Karpas-422 (cell line): Measurements from ENCODE around the gene LRRC15. TPM values are rescaled to one million over a fixed set of nuclear protein-coding genes. Genes with fewer than 3 reads are reported as not detected.

Source experiments
- DNase-seq: peaks from one replicate; pipeline ENCODE4 v3.0.0-alpha.2; 2015
- H2AFZ ChIP-seq: fragments of 200-600 bp; sonication (generic); 2 replicates; pipeline ENCODE4 v1.6.1; 2014; ENCODE audit warnings: antibody characterized with exemption, low read length, mixed read lengths
- H3K27ac ChIP-seq: fragments of 200-600 bp; sonication (generic); 2 replicates; pipeline ENCODE4 v1.5.1; 2014; ENCODE audit warnings: mild to moderate bottlenecking, low read length, moderate library complexity
- H3K27me3 ChIP-seq: fragments of 200-600 bp; sonication (generic); 2 replicates; pipeline ENCODE4 v1.6.1; 2014; ENCODE audit warnings: low read length, mixed read lengths
- H3K36me3 ChIP-seq: fragments of 200-600 bp; sonication (generic); 2 replicates; pipeline ENCODE4 v1.6.1; 2014; ENCODE audit warnings: low read length, mixed read lengths; ENCODE audit not compliant: insufficient read depth
- H3K4me1 ChIP-seq: fragments of 200-600 bp; sonication (generic); 2 replicates; pipeline ENCODE4 v1.6.1; 2014; ENCODE audit warnings: mild to moderate bottlenecking, low read length, mixed read lengths
- H3K4me2 ChIP-seq: fragments of 200-600 bp; sonication (generic); 2 replicates; pipeline ENCODE4 v1.6.1; 2014; ENCODE audit warnings: low read length, low read depth, mild to moderate bottlenecking; ENCODE audit not compliant: poor library complexity, severe bottlenecking
- H3K4me3 ChIP-seq: fragments of 200-600 bp; sonication (generic); 2 replicates; pipeline ENCODE4 v1.5.1; 2014; ENCODE audit warnings: mild to moderate bottlenecking, antibody characterized with exemption, low read length, mixed read lengths
- H3K79me2 ChIP-seq: fragments of 200-600 bp; sonication (generic); 2 replicates; pipeline ENCODE4 v1.6.1; 2014; ENCODE audit warnings: mild to moderate bottlenecking, low read length, mixed read lengths
- H3K9ac ChIP-seq: fragments of 200-600 bp; sonication (generic); 2 replicates; pipeline ENCODE4 v1.6.0; 2014; ENCODE audit warnings: low read length
- H3K9me2 ChIP-seq: fragments of 200-600 bp; sonication (generic), shearing (Covaris generic); replicated peaks from 2 replicates; pipeline ENCODE4 v1.6.0; 2014; ENCODE audit warnings: mild to moderate bottlenecking, low read length, moderate library complexity; ENCODE audit not compliant: insufficient read depth
- H3K9me3 ChIP-seq: fragments of 300-700, 200-600 bp; sonication (generic); 2 replicates; pipeline ENCODE4 v1.6.1; 2014; ENCODE audit warnings: low read length, mixed read lengths
- H4K20me1 ChIP-seq: fragments of 200-600 bp; sonication (generic); 2 replicates; pipeline ENCODE4 v1.6.1; 2014; ENCODE audit warnings: mild to moderate bottlenecking, antibody characterized with exemption, low read length, low read depth; ENCODE audit not compliant: insufficient read depth
- total RNA-seq: library from RNA; depleted of rRNA; stranded (reverse); fragments of >200 nt; shearing (Covaris generic); gene quantifications from 2 replicates; pipeline ENCODE4 v1.2.3, GENCODE V29; 2014; ENCODE audit warnings: low replicate concordance; rRNA removed

The LRRC15 gene
- total RNA-seq, result not detected in 2 replicates

DNA sequence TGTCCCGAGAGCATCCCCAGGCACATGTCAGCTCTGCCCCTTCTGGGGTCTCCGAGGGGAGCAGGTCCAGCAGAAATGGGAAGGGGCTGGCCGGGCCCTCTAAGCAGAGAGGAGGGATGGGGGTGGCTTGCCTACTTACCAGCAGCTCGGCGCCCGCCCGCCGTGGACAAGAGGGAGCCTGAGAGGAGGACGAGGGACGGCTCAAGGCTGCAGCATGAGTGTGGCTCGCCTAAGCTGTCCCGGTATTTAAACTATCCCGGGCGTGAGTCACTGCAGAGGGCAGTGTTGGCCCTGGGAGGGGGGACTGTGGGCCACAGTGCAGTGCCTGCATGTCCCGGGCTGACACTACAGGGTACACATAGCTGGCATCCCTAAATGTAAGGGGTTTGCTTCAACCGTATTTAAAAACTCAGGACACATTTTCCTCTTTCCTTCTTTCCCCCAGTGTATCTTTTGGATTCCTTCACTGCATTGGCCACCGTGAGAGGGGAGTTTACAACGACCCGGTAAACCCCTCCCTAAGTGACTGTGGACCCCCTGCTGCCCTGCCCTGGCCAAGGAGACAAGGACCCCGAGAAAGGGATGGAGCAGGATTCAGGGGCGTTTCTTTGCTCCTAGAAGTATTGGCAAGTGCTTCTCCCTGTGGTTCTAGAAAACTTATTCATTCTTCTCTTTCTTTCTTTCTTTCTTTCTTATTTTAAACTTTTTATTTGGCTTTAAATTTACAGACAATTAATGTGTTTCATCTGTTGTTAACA lies at the start of gene LRRC15:
TSS of gene LRRC15 (minus strand) at position 222 of the 758 bp plus-strand sequence. CDS start 8,700 bp downstream, outside the sequence.
- Histone ChIP-seq H3K9me3 (no peaks in the 10 kb centered on the region), H3K27ac (no peak within 1 kb of the TSS), H3K4me1 (peaks cover 9% of the 10 kb centered on the region), H2AFZ (no peak within 1 kb of the TSS), H3K27me3 (no peaks in the 10 kb centered on the region), H3K9ac (no peak within 1 kb of the TSS), H3K36me3 (no peaks in the 10 kb centered on the region), H3K79me2 (no peaks in the 10 kb centered on the region), H4K20me1 (no peaks in the 10 kb centered on the region), H3K4me2 (no peak within 1 kb of the TSS), H3K4me3 (no peak within 1 kb of the TSS), H3K9me2 (no peaks in the 10 kb centered on the region)
- DNase-seq, result no peak

DNA sequence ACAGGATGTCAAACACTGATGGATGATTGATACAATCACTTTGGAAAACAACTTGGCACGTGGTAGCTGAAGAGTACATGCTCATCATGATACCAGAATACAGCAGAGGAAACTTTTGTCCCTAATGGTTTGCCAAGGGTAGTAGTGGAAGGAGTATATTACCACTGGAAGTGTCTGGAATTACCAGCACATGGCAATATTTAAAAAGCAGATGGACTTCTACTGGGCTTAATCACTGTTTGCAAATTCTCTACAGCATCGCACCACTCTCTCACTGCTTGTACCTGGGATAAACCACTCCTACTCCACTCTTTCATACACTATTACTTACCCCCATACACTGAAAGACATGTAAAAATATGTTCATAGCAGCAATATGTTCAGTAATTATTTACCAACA lies 49.1 kb upstream of the LRRC15 start:
- Histone ChIP-seq H3K27ac (no peak overlapping the region), H3K27me3 (no peaks in the 10 kb centered on the region), H3K4me1 (no peaks in the 10 kb centered on the region), H3K9me3 (no peaks in the 10 kb centered on the region), H4K20me1 (no peaks in the 10 kb centered on the region), H2AFZ (no peak overlapping the region), H3K36me3 (peaks cover 53% of the 10 kb centered on the region; the same call in 1 of the 2 replicates), H3K4me2 (no peak overlapping the region), H3K9me2 (no peaks in the 10 kb centered on the region), H3K79me2 (peaks cover 14% of the 10 kb centered on the region), H3K4me3 (no peak overlapping the region), H3K9ac (no peak overlapping the region)
- DNase-seq, result no peak

DNA sequence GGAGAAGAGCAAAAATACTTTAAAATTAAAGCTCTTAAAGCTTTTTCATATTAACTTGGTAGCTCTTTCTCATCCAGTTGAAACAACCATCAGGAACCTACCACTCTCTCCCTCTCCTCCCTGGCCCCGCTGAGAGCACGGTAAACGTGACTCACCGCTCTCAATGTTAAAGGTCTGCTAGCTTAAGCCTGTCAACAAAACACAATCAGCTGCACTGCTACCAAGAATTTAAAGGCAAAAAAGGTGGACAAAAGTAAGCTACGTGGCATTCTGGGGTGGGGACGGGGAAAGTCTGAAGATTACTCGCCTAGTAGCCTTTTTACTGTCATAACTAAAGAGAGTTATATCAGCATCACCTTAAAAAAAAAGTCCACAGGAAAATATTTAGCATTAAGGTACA lies 37.9 kb upstream of the LRRC15 start:
- Histone ChIP-seq H3K79me2 (no peaks in the 10 kb centered on the region), H3K27ac (no peak overlapping the region), H3K9ac (no peak overlapping the region), H3K9me2 (no peaks in the 10 kb centered on the region), H3K4me1 (no peaks in the 10 kb centered on the region), H3K4me2 (no peak overlapping the region), H4K20me1 (0 out of 2 replicates have a peak, but pooled peaks cover 2% of the 10 kb centered on the region), H3K4me3 (no peak overlapping the region), H2AFZ (no peak overlapping the region), H3K27me3 (no peaks in the 10 kb centered on the region), H3K36me3 (peaks cover 48% of the 10 kb centered on the region; the same call in 1 of the 2 replicates), H3K9me3 (no peaks in the 10 kb centered on the region)
- DNase-seq, result no peak

DNA sequence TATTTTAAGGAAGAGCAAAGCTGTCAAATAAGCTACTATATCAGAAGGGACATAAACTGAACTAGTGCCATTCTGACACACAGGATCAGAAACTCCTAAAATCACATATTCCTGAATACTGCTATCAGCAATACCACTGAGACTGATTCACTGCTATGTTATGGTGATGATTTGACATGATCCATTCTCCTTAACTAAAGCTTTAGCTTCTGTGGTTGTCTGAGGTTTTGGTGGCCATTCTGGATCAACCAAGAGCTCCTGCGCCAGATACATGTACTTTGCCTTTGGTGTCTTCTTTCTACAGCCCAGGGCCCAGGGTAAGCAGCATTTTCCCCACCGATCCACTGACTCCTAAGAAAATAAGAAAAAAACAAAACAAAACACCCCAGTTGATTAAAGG lies 36.2 kb upstream of the LRRC15 start:
- no peaks in the 10 kb centered on the region for H3K9me3 ChIP-seq
- no peaks in the 10 kb centered on the region for H3K27me3 ChIP-seq
- DNase-seq, result no peak
- no peaks in the 10 kb centered on the region for H3K9me2 ChIP-seq
- H3K9ac ChIP-seq, result no peak overlapping the region
- H3K27ac ChIP-seq, result no peak overlapping the region
- no peaks in the 10 kb centered on the region for H3K79me2 ChIP-seq
- 0 out of 2 replicates have a peak, but pooled peaks cover 2% of the 10 kb centered on the region for H4K20me1 ChIP-seq
- H3K36me3 ChIP-seq, result peaks cover 33% of the 10 kb centered on the region; the same call in 1 of the 2 replicates
- H2AFZ ChIP-seq, result no peak overlapping the region
- H3K4me1 ChIP-seq, result no peaks in the 10 kb centered on the region
- H3K4me2 ChIP-seq, result no peak overlapping the region
- no peak overlapping the region for H3K4me3 ChIP-seq

DNA sequence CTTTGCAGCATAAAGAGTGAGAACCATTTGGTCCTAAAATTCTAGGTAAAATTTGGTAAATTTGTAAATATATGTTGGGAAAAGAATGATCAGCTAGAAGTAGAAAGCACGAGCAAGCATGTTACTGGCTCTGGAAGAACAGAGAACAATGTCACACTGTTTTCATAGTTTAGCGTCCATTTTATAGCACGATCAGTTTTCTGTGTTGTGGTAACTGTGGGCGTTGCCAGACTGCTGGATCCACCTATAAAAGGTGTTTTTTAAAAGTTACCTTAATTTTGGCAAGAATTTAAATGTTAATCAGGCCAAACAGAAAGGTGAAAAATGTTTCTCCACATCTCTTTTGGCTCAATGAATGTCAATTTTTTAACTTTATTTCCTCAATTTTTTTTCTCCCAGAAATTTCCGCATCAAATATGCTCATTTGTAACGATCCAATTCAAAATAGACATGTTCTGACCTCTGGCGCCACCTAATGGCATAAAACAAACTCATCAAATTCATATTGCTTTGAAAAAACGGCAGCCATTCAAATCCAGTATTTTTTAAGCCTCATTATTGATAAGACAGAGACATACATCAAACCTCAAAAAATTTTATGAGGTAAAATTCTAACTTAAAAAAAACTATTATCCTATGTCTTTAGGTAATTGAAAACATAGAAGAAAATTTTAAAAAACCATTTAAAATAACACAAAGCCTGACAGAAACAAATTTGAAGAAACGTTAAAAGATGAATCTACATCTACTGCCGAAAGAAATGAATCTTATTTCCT lies 35.0 kb upstream of the LRRC15 start:
- DNase-seq, result peak; percentile 83
- Histone ChIP-seq H3K4me1 (peaks cover 3% of the 10 kb centered on the region), H3K36me3 (peaks cover 33% of the 10 kb centered on the region; the same call in 1 of the 2 replicates), H2AFZ (no peak overlapping the region), H3K4me2 (no peak overlapping the region), H3K9ac (no peak overlapping the region), H3K9me3 (no peaks in the 10 kb centered on the region), H3K27me3 (no peaks in the 10 kb centered on the region), H3K9me2 (no peaks in the 10 kb centered on the region), H3K27ac (no peak overlapping the region), H3K4me3 (no peak overlapping the region), H4K20me1 (0 out of 2 replicates have a peak, but pooled peaks cover 2% of the 10 kb centered on the region), H3K79me2 (no peaks in the 10 kb centered on the region)

DNA sequence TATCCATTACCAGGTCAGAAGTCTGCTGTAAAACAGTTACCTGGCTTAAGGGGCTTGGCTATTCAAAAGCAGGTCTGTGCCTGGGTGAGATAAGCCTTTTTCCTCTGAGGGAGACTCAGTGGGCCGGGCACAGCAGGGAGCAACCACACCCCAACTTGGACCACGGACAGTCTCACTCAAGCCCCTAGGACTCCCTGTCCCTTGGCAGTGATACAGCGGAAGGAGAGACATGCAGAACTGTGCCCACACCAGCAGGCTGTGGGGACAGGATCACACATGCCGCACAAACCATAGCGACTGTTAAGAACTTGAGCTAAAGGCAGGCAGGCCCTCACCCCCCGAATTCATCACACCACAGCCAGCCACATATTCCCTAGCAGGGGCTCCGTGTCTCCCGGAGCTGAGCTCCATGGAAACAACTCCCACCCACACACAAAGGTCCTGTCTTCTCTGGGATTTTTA lies 32.4 kb upstream of the LRRC15 start:
- Histone ChIP-seq H3K27me3 (no peaks in the 10 kb centered on the region), H3K9ac (no peak overlapping the region), H4K20me1 (0 out of 2 replicates have a peak, but pooled peaks cover 2% of the 10 kb centered on the region), H3K4me2 (no peak overlapping the region), H3K27ac (no peak overlapping the region), H3K4me1 (peaks cover 3% of the 10 kb centered on the region), H3K4me3 (no peak overlapping the region), H3K9me3 (no peaks in the 10 kb centered on the region), H3K9me2 (no peaks in the 10 kb centered on the region), H3K36me3 (peaks cover 24% of the 10 kb centered on the region; the same call in 1 of the 2 replicates), H2AFZ (no peak overlapping the region), H3K79me2 (no peaks in the 10 kb centered on the region)
- no peak for DNase-seq

DNA sequence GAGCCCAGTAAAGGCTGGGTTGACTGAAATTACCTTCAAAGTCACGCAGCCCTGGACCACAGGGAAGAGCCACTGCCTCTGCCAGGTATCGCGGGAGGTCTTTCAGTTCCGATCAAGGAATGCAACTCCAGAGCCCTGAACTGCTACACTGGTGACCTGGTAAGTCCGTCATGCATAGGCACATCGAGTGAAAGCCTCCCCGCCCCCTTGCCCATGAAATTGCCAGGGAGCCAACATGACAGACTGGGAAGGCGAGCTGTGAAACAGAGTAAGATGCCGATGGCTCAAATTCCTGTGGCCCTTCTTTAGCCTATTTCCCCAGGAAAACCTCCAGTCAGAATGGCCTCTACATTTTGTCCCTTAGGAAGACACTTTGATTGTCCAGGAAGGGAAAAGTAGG lies 31.8 kb upstream of the LRRC15 start:
- H3K36me3 ChIP-seq, result peaks cover 20% of the 10 kb centered on the region; the same call in 1 of the 2 replicates
- H3K4me1 ChIP-seq, result peaks cover 3% of the 10 kb centered on the region
- no peak overlapping the region for H3K4me3 ChIP-seq
- no peak overlapping the region for H3K4me2 ChIP-seq
- H3K9me3 ChIP-seq, result no peaks in the 10 kb centered on the region
- no peaks in the 10 kb centered on the region for H3K9me2 ChIP-seq
- H3K9ac ChIP-seq, result no peak overlapping the region
- H3K27ac ChIP-seq, result no peak overlapping the region
- 0 out of 2 replicates have a peak, but pooled peaks cover 2% of the 10 kb centered on the region for H4K20me1 ChIP-seq
- DNase-seq, result no peak
- no peak overlapping the region for H2AFZ ChIP-seq
- H3K27me3 ChIP-seq, result no peaks in the 10 kb centered on the region
- no peaks in the 10 kb centered on the region for H3K79me2 ChIP-seq

DNA sequence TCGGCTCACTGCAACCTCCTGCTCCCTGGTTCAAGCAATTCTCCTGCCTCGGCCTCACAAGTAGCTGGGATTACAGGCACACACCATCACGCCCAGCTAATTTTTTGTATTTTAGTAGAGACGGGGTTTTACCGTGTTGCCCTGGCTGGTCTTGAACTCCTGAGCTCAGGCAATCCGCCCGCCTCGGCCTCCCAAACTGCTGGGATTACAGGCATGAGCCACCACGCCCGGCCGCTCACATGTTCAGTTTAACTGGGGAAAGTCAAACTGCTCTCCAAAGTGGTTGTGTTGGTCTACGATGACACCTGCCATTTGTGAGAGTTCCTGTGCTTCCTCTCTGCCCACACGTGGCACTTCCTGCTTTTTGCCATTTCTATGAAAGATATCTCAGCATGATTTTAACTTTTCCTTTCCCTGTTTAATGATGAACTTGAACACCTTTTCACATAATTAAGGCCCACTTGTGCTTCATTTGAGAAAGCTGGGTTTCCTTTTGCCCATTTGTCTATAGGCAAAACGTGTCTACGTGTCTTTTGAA lies 30.4 kb upstream of the LRRC15 start:
- H3K27me3 ChIP-seq, result no peaks in the 10 kb centered on the region
- DNase-seq, result no peak

More for the DNA sequence above, 30.4 kb upstream of the LRRC15 start:
- no peaks in the 10 kb centered on the region for H3K9me2 ChIP-seq
- no peaks in the 10 kb centered on the region for H3K9me3 ChIP-seq
- no peak overlapping the region for H3K27ac ChIP-seq
- peak overlapping the region; percentile 27 for H3K4me2 ChIP-seq
- H3K4me3 ChIP-seq, result no peak overlapping the region
- H4K20me1 ChIP-seq, result 0 out of 2 replicates have a peak, but pooled peaks cover 2% of the 10 kb centered on the region
- H3K36me3 ChIP-seq, result peaks cover 11% of the 10 kb centered on the region; the same call in 1 of the 2 replicates
- peaks cover 3% of the 10 kb centered on the region for H3K4me1 ChIP-seq
- H3K9ac ChIP-seq, result no peak overlapping the region
- H2AFZ ChIP-seq, result no peak overlapping the region
- no peaks in the 10 kb centered on the region for H3K79me2 ChIP-seq
